PC-3 (cell line): ENCODE results near the gene IL3.

Experiments
- EZH2phosphoT487 ChIP-seq: fragments of 300-600 bp; sonication (generic); IDR thresholded peaks from 2 replicates; pipeline ENCODE4 v1.6.1; 2018; ENCODE audit warnings: mild to moderate bottlenecking, antibody characterized with exemption, low read length, borderline replicate concordance
- TF ChIP-seq, protein P1 (sequence below): fragments of 300-600 bp; sonication (generic); conservative IDR thresholded peaks from 2 replicates; pipeline ENCODE4 v1.5.1; 2017; ENCODE audit warnings: antibody characterized with exemption, low read depth, mild to moderate bottlenecking, low read length

DNA sequence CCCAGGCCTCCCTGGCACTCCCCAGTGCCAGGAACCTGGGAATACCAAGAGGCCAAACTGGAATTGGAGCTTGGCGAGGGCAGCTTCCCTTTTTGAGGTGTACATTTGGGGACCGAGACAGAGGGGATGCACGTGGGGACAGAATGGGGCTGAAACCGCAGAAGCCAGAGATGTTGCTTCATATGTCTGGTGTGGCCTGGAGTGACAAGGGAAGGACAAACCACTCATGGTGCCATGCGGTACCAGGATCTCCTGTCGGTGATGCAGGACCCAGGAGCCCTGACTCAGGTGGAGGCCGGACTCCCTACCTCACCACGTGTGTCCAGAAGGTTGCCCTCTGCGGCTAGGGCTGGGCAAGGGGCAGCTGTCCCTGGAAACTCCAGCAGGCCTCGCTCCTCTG lies 9.1 kb downstream of the IL3 start:
- TF ChIP-seq, protein P1, sequence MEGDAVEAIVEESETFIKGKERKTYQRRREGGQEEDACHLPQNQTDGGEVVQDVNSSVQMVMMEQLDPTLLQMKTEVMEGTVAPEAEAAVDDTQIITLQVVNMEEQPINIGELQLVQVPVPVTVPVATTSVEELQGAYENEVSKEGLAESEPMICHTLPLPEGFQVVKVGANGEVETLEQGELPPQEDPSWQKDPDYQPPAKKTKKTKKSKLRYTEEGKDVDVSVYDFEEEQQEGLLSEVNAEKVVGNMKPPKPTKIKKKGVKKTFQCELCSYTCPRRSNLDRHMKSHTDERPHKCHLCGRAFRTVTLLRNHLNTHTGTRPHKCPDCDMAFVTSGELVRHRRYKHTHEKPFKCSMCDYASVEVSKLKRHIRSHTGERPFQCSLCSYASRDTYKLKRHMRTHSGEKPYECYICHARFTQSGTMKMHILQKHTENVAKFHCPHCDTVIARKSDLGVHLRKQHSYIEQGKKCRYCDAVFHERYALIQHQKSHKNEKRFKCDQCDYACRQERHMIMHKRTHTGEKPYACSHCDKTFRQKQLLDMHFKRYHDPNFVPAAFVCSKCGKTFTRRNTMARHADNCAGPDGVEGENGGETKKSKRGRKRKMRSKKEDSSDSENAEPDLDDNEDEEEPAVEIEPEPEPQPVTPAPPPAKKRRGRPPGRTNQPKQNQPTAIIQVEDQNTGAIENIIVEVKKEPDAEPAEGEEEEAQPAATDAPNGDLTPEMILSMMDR, result no peak
- no peak for TF ChIP-seq EZH2phosphoT487
